Measurements from ENCODE around the gene CKS1B. TPM values are rescaled to one million over a fixed set of nuclear protein-coding genes. Genes with fewer than 3 reads are reported as not detected.

CKS1B gene
- total RNA-seq, 1 donor: 23.2 TPM

- TF ChIP-seq CTCF (IDR thresholded peaks at IDR 0.05; ENCODE audit: extremely low read depth, low read depth, low read length): no peak
- no peak overlapping the region for H2AFZ ChIP-seq (ENCODE audit: low read length)
- H3K27ac ChIP-seq (ENCODE audit: low read depth, low read length): no peak overlapping the region
- peaks cover 3% of the 10 kb centered on the region for H3K79me2 ChIP-seq (ENCODE audit: insufficient read depth, low read length)
- H3K36me3 ChIP-seq (ENCODE audit: insufficient read depth, low read length): peaks cover 13% of the 10 kb centered on the region
- no peak overlapping the region for H3K4me3 ChIP-seq (ENCODE audit: insufficient read depth, low read length)
- peaks cover 4% of the 10 kb centered on the region for H3K27me3 ChIP-seq (ENCODE audit: insufficient read depth, low read length)
- peaks cover 22% of the 10 kb centered on the region for H3K4me1 ChIP-seq (ENCODE audit: insufficient read depth, low read length)
- no peaks in the 10 kb centered on the region for H3K9me3 ChIP-seq (ENCODE audit: low read depth, low read length)
- no peak overlapping the region for H3K4me2 ChIP-seq (ENCODE audit: insufficient read depth, low read length)
- no peaks in the 10 kb centered on the region for H4K20me1 ChIP-seq (ENCODE audit: insufficient read depth, low read length)
- DNase-seq (ENCODE audit: insufficient read length, low spot score, missing footprints): peak; percentile 15
Measured at GRCh38 chr1:154954541-154954940, 19.9 kb upstream of the CKS1B start.

GRCh38 chr1:154955039-154955717, 19.3 kb upstream of the CKS1B start:
- peak; percentile 90 for DNase-seq (ENCODE audit: insufficient read length, low spot score, missing footprints)
- no peak for TF ChIP-seq CTCF (IDR thresholded peaks at IDR 0.05; ENCODE audit: extremely low read depth, low read depth, low read length)
- Histone ChIP-seq H3K27ac (ENCODE audit: low read depth, low read length) (peak overlapping the region; percentile 79), H2AFZ (ENCODE audit: low read length) (peak overlapping the region; percentile 73), H3K36me3 (ENCODE audit: insufficient read depth, low read length) (peaks cover 16% of the 10 kb centered on the region), H3K9me3 (ENCODE audit: low read depth, low read length) (no peaks in the 10 kb centered on the region), H3K4me3 (ENCODE audit: insufficient read depth, low read length) (peak overlapping the region; percentile 76), H3K4me2 (ENCODE audit: insufficient read depth, low read length) (peak overlapping the region; percentile 95), H4K20me1 (ENCODE audit: insufficient read depth, low read length) (no peaks in the 10 kb centered on the region), H3K79me2 (ENCODE audit: insufficient read depth, low read length) (peaks cover 3% of the 10 kb centered on the region), H3K4me1 (ENCODE audit: insufficient read depth, low read length) (peaks cover 23% of the 10 kb centered on the region), H3K27me3 (ENCODE audit: insufficient read depth, low read length) (peaks cover 4% of the 10 kb centered on the region)

- peak; percentile 99 for DNase-seq (ENCODE audit: insufficient read length, low spot score, missing footprints)
- Histone ChIP-seq H3K9me3 (ENCODE audit: low read depth, low read length) (no peaks in the 10 kb centered on the region), H3K4me1 (ENCODE audit: insufficient read depth, low read length) (peaks cover 30% of the 10 kb centered on the region), H3K27me3 (ENCODE audit: insufficient read depth, low read length) (peaks cover 4% of the 10 kb centered on the region), H4K20me1 (ENCODE audit: insufficient read depth, low read length) (peaks cover 5% of the 10 kb centered on the region), H3K4me3 (ENCODE audit: insufficient read depth, low read length) (peak within 1 kb of the TSS; percentile 76), H3K4me2 (ENCODE audit: insufficient read depth, low read length) (peak within 1 kb of the TSS; percentile 95), H3K79me2 (ENCODE audit: insufficient read depth, low read length) (peaks cover 9% of the 10 kb centered on the region), H2AFZ (ENCODE audit: low read length) (peak within 1 kb of the TSS; percentile 73), H3K36me3 (ENCODE audit: insufficient read depth, low read length) (peaks cover 16% of the 10 kb centered on the region), H3K27ac (ENCODE audit: low read depth, low read length) (peak within 1 kb of the TSS; percentile 79)
- TF ChIP-seq CTCF (IDR thresholded peaks at IDR 0.05; ENCODE audit: extremely low read depth, low read depth, low read length): peak; percentile 50
Measured at GRCh38 chr1:154955718-154956543, 18.6 kb upstream of the CKS1B start, which contains the start of gene PBXIP1. PBXIP1 (minus strand) TSS chr1:154956099; CDS start chr1:154953721, 2,378 bp downstream.

DNA sequence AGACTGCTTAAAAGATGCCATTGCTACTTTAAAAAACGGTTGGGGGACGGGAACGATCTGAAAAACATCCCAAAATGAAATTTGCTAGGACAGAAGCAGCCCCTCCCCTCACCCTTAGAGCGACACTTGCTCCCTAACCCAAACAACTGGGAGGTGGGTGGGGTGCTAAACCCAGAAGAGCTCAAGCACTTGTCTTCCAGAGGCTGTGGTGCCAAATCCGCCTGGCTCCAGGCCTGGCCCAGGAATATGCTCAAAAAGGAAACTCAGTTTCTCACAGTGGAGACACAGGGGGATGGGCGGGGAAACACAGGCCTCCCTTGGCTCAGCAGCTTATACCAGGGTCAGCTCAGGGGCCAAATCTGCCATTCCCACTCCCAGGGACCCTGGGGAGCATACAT, 17.9 kb upstream of the CKS1B start:
- H2AFZ ChIP-seq (ENCODE audit: low read length): peak overlapping the region; percentile 73
- H3K4me1 ChIP-seq (ENCODE audit: insufficient read depth, low read length): peaks cover 33% of the 10 kb centered on the region
- no peaks in the 10 kb centered on the region for H3K9me3 ChIP-seq (ENCODE audit: low read depth, low read length)
- peaks cover 5% of the 10 kb centered on the region for H4K20me1 ChIP-seq (ENCODE audit: insufficient read depth, low read length)
- H3K36me3 ChIP-seq (ENCODE audit: insufficient read depth, low read length): peaks cover 16% of the 10 kb centered on the region
- peak; percentile 49 for DNase-seq (ENCODE audit: insufficient read length, low spot score, missing footprints)
- peaks cover 4% of the 10 kb centered on the region for H3K27me3 ChIP-seq (ENCODE audit: insufficient read depth, low read length)
- no peak for TF ChIP-seq CTCF (IDR thresholded peaks at IDR 0.05; ENCODE audit: extremely low read depth, low read depth, low read length)
- H3K4me2 ChIP-seq (ENCODE audit: insufficient read depth, low read length): peak overlapping the region; percentile 95
- H3K27ac ChIP-seq (ENCODE audit: low read depth, low read length): peak overlapping the region; percentile 79
- H3K79me2 ChIP-seq (ENCODE audit: insufficient read depth, low read length): peaks cover 13% of the 10 kb centered on the region
- H3K4me3 ChIP-seq (ENCODE audit: insufficient read depth, low read length): peak overlapping the region; percentile 76
